KBM-7 (cell line): Measurements from ENCODE around the gene AFDN.

Source experiments
- DNase-seq: peaks from one replicate; pipeline ENCODE4 v3.0.0-alpha.2; 2015
- in situ Hi-C: fragments of 300-500 bp; cut with MboI; formaldehyde crosslinking; loops from 2 replicates; pipeline ENCODE4 v1.14.3; 2020; ENCODE audit warnings: low sequenced_read_pairs, low pct_unique_long_range_greater_than_20kb, mixed read lengths

The AFDN gene

GRCh38 chr6:167826896-167827582, at the start of gene AFDN:
TSS of gene AFDN (plus strand) at chr6:167826911. CDS start at chr6:167827133, 222 bp downstream.
- in situ Hi-C loops: no loop called here
- no peak for DNase-seq

- no peak for DNase-seq
- in situ Hi-C loops: no loop called here
Observed at GRCh38 chr6:167778497-167779128, 48.1 kb upstream of the AFDN start.

- in situ Hi-C loops: no loop called here
- no peak for DNase-seq
Observed at GRCh38 chr6:167779129-167779992, 47.4 kb upstream of the AFDN start.

GRCh38 chr6:167779993-167780655, 46.6 kb upstream of the AFDN start:
- in situ Hi-C loops: no loop called here
- no peak for DNase-seq

- in situ Hi-C loops: no loop called here
- no peak for DNase-seq
Observed at GRCh38 chr6:167781066-167781767, 45.5 kb upstream of the AFDN start.

- no peak for DNase-seq
- in situ Hi-C loops: no loop called here
Observed at GRCh38 chr6:167781868-167782267, 44.8 kb upstream of the AFDN start.

GRCh38 chr6:167782698-167783517, 43.8 kb upstream of the AFDN start:
- in situ Hi-C loops: no loop called here
- no peak for DNase-seq

GRCh38 chr6:167786853-167787675, 39.6 kb upstream of the AFDN start:
- DNase-seq: no peak
- in situ Hi-C loops: no loop called here

- no peak for DNase-seq
- in situ Hi-C loops: no loop called here
Observed at GRCh38 chr6:167787896-167788562, 38.7 kb upstream of the AFDN start.

GRCh38 chr6:167788563-167788903, 38.2 kb upstream of the AFDN start:
- in situ Hi-C loops: no loop called here
- DNase-seq: no peak

GRCh38 chr6:167789358-167789757, 37.4 kb upstream of the AFDN start:
- no peak for DNase-seq
- in situ Hi-C loops: no loop called here

- no peak for DNase-seq
- in situ Hi-C loops: no loop called here
Observed at GRCh38 chr6:167791091-167791779, 35.5 kb upstream of the AFDN start.

- no peak for DNase-seq
- in situ Hi-C loops: no loop called here
Observed at GRCh38 chr6:167791780-167792478, 34.8 kb upstream of the AFDN start.

GRCh38 chr6:167793421-167793820, 33.3 kb upstream of the AFDN start:
- no peak for DNase-seq
- in situ Hi-C loops: no loop called here

- DNase-seq: no peak
- in situ Hi-C loops: no loop called here
Observed at GRCh38 chr6:167794161-167795157, 32.3 kb upstream of the AFDN start.
